AG10803 (cell line): ENCODE measurements around the gene NTN1.

Experiments used
- DNase-seq: peaks from one replicate; pipeline ENCODE4 v3.0.0; 2010; ENCODE audit warnings: low read depth
- H3K4me3 ChIP-seq: 2 replicates; pipeline ENCODE4 v1.5.1; 2011; ENCODE audit warnings: mild to moderate bottlenecking, low read length, control low read depth
- CTCF ChIP-seq: conservative IDR thresholded peaks from 2 replicates; pipeline ENCODE4 v1.5.1; 2011; ENCODE audit warnings: mild to moderate bottlenecking, low read length, control low read depth, inconsistent platforms

The NTN1 gene

GRCh38 chr17:9233761-9234160 is 212.5 kb downstream of the NTN1 start:
- TF ChIP-seq CTCF: no peak

GRCh38 chr17:9234389-9234945 is 213.2 kb downstream of the NTN1 start:
- no peak for TF ChIP-seq CTCF
- no peak overlapping the region for H3K4me3 ChIP-seq

More at GRCh38 chr17:9233761-9234160, 212.5 kb downstream of the NTN1 start:
- no peak for DNase-seq
- H3K4me3 ChIP-seq: no peak overlapping the region

GRCh38 chr17:9235346-9235745 is 214.0 kb downstream of the NTN1 start:
- no peak for TF ChIP-seq CTCF
- no peak for DNase-seq
- no peak overlapping the region for H3K4me3 ChIP-seq

More at GRCh38 chr17:9234389-9234945, 213.2 kb downstream of the NTN1 start:
- no peak for DNase-seq

GRCh38 chr17:9236286-9237052 is 215.2 kb downstream of the NTN1 start:
- no peak overlapping the region for H3K4me3 ChIP-seq
- peak; percentile 25 for DNase-seq
- no peak for TF ChIP-seq CTCF

- DNase-seq: peak; percentile 50
- H3K4me3 ChIP-seq: no peak overlapping the region
- no peak for TF ChIP-seq CTCF
Observed at GRCh38 chr17:9237053-9237410, 215.7 kb downstream of the NTN1 start.

GRCh38 chr17:9237661-9238301 is 216.5 kb downstream of the NTN1 start:
- TF ChIP-seq CTCF: no peak
- no peak overlapping the region for H3K4me3 ChIP-seq
- no peak for DNase-seq
